Activated T-helper 2 cell treated with anti-CD3 and anti-CD28 coated beads, Interferon-gamma antibody, Interleukin-2, Interleukin-4, amounts not matched to agents 10 μg/mL and 5 μg/mL and 100 μg/mL, durations not matched to agents 14 hours and 24 hours and 36 hours (primary cell): ENCODE data around the gene GIT1. TPM values are rescaled to one million over a fixed set of nuclear protein-coding genes. Genes with fewer than 3 reads are reported as not detected.
A peak's percentile ranks its signal among the peaks of the same experiment; 100 is the strongest.

Experiments used
- DNase-seq: peaks from one replicate; pipeline ENCODE4 v3.0.0; 2021; ENCODE audit warnings: low spot score
- H3K27ac Mint-ChIP-seq: one replicate; pipeline ENCODE4 v1.8.0; 2021; ENCODE audit warnings: mixed read lengths
- H3K27me3 Mint-ChIP-seq: one replicate; pipeline ENCODE4 v1.8.0; 2021; ENCODE audit warnings: low read depth, mixed read lengths
- H3K36me3 Mint-ChIP-seq: one replicate; pipeline ENCODE4 v1.8.0; 2021; ENCODE audit warnings: low read depth, mixed read lengths
- H3K4me1 Mint-ChIP-seq: one replicate; pipeline ENCODE4 v1.8.0; 2021; ENCODE audit warnings: low read depth, mixed read lengths
- H3K4me3 Mint-ChIP-seq: one replicate; pipeline ENCODE4 v1.8.0; 2021; ENCODE audit warnings: low read depth, mild to moderate bottlenecking, moderate library complexity, mixed read lengths
- H3K9me3 Mint-ChIP-seq: one replicate; pipeline ENCODE4 v1.8.0; 2021; ENCODE audit warnings: mixed read lengths
- intact Hi-C: fragments of 100-400 bp; cut with micrococcal nuclease; formaldehyde crosslinking; loops from one replicate; pipeline ENCODE4 v1.15.1; 2023
- total RNA-seq: library from RNA; stranded (reverse); gene quantifications from 2 replicates; pipeline ENCODE4 v1.2.3, GENCODE V29; 2022

The GIT1 gene
- total RNA-seq, 1 donor from 2014 or later: 72.4 TPM

DNA sequence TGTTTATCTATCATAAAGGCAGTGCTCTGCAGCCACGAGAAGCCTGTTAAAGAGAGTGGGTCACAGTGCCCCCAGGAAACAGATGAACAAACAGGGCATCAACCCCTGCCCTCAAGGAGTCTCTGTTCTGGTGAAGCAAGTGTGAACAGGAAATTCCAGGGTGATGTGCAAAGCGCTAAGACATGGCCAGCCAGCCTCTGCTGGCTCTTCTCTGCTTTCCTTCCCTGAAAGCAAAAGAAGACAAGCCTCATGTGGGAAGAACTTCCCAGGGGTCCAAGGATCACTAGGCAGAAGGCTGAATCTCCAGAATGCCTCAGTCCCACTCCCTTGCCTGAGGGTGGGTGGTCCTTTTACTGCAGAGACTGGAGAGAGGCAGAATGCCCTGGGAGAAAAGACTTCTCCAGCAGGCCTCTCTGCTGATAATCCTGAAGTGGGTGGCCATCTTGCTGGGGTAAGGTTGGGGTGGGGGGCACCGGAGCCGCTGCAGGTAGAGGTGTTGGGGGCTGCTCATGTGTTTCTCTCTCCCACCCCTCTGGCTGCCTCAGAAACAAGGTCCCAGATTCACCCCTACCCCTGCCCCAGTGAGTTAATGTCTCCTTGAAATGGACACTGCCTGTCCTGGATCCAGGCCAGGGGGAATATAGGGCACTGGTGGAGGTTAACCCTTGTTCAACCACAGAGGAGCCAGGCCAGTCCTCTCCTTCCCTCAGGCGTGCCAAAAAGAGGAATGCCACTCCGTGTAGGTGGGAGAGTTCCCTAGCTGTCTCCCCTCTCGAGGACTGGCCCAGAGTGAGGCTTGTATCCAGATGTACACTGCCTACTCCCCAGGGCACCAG is 5.9 kb upstream of the GIT1 start:
- intact Hi-C loops: no loop called here
- H3K36me3 Mint-ChIP-seq: no peaks in the 10 kb centered on the region
- DNase-seq: no peak
- peaks cover 24% of the 10 kb centered on the region for H3K4me1 Mint-ChIP-seq
- H3K27me3 Mint-ChIP-seq: no peaks in the 10 kb centered on the region
- no peaks in the 10 kb centered on the region for H3K9me3 Mint-ChIP-seq
- no peak overlapping the region for H3K4me3 Mint-ChIP-seq
- H3K27ac Mint-ChIP-seq: no peak overlapping the region

DNA sequence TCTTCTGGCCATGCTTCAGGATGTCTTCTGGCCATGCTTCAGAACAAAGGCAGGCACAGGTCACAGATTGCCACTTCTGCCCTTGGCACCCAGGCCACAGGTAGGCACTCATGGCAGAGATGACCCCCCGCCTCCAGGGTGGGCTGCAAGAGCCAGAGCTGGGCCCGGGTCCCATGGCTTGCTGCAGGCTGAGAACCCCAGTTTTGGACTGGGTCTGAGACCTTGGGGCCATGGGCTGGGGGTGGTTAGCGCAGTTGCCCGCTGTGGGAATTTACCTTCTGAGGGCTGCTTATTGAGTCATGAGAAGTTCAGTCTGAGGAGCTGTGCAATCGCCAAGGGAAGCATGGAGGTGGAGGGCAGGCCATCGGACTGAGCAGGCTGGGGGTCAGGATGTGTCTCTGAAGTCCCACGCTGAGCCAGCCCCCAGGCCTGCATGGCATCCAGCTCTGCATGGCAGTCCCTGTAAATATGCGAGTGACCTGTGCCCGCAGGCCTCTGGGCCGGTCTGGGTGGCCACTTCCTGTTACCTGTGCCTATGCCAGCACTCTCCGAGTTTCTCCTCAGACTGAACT is 5.2 kb upstream of the GIT1 start:
- Mint-ChIP-seq H3K36me3 (no peaks in the 10 kb centered on the region), H3K9me3 (no peaks in the 10 kb centered on the region), H3K27ac (no peak overlapping the region), H3K4me1 (peaks cover 26% of the 10 kb centered on the region), H3K4me3 (peak overlapping the region; percentile 75), H3K27me3 (no peaks in the 10 kb centered on the region)
- intact Hi-C loops: no loop called here
- DNase-seq: no peak

DNA sequence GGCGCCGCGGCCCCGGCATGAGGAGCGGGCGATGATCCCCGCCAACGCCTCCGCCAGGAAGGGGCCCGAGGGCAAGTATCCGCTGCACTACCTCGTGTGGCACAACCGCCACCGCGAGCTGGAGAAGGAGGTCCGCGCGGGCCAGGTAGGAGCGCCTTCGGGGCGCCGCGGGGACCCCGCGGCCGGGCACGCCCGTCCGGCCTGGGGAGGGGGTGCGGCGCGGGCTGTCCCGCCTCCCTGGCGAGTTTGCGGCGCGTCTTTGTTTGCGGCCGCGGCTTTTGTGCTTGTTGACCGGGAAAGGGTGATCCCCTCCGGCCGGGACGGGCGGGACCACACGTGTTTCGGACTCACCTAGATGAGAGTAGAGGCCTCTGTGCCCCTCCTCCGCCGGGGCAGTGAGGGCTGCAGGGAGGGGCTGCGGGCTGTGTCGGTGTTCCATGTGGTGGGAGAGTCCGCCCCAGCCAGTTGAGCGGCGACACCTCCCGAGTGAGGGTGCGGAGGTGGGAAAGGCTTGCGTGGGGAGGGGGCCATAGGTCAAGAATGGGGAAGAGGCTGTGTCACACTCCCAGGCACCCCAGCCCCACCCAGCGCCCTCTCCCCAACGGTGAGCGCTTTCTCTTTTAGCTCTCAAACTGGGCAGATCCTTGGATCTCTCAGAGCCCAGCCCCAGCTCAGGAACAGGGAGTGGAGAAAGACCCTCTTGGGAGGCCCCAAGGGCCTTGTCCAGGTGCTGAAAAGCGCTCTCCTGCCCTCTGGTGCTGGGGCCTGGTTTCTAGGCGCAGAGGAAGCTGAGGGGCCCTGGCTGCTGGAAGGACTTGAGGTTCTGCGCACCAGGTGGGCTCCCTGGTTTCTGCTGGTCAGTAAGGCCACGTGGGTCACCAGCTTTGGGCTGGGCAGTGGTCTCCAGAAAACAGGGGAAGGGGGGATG is 4.4 kb upstream of the GIT1 start:
- H3K27ac Mint-ChIP-seq: no peak overlapping the region
- H3K27me3 Mint-ChIP-seq: no peaks in the 10 kb centered on the region
- intact Hi-C loops: no loop called here
- no peaks in the 10 kb centered on the region for H3K9me3 Mint-ChIP-seq
- no peak for DNase-seq
- no peaks in the 10 kb centered on the region for H3K36me3 Mint-ChIP-seq
- peaks cover 26% of the 10 kb centered on the region for H3K4me1 Mint-ChIP-seq
- H3K4me3 Mint-ChIP-seq: peak overlapping the region; percentile 75

DNA sequence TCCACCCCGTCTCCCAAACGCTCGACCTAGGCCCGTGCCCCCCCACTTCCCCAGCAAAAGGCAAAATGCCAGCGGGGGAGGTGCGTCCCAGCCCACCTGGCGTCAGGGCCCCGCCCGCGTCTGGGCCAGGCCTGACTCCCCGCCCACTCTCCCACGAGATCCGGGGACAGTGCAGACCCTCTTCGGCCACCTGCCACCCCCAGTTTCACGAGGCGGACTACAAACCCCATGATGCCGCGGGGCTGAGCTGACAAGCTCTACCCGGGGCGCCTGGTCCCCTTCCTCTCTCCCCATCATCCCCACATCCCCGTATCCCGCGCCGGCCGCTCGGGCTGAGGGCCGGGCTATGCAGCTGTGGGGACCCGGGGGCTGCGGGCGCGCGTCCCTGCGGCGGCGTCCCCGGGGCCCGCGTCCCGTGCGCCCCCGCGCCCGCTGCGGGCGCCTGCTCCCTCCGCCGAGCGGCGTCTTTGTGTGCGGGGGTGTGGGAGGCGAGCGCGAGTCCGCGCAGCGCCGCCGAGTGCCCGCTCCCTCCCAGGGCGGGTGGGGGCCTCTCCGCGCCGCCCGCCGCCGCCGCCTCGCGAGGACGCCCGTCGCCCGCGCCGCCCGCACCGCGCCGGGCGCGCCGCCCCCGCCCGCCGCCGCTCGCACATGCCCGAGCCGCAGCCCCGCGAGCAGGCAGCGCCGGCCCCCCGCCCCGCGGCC is 3.6 kb upstream of the GIT1 start, which contains the start of gene ANKRD13B:
Gene ANKRD13B (plus strand): TSS at position 283 of the 702 bp plus-strand sequence. CDS start 490 bp downstream, outside the sequence.
- H3K27ac Mint-ChIP-seq: no peak within 1 kb of the TSS
- H3K36me3 Mint-ChIP-seq: no peaks in the 10 kb centered on the region
- intact Hi-C loops: no loop called here
- H3K4me1 Mint-ChIP-seq: peaks cover 29% of the 10 kb centered on the region
- no peaks in the 10 kb centered on the region for H3K27me3 Mint-ChIP-seq
- H3K9me3 Mint-ChIP-seq: no peaks in the 10 kb centered on the region
- DNase-seq: peak; percentile 25
- H3K4me3 Mint-ChIP-seq: peak within 1 kb of the TSS; percentile 87

DNA sequence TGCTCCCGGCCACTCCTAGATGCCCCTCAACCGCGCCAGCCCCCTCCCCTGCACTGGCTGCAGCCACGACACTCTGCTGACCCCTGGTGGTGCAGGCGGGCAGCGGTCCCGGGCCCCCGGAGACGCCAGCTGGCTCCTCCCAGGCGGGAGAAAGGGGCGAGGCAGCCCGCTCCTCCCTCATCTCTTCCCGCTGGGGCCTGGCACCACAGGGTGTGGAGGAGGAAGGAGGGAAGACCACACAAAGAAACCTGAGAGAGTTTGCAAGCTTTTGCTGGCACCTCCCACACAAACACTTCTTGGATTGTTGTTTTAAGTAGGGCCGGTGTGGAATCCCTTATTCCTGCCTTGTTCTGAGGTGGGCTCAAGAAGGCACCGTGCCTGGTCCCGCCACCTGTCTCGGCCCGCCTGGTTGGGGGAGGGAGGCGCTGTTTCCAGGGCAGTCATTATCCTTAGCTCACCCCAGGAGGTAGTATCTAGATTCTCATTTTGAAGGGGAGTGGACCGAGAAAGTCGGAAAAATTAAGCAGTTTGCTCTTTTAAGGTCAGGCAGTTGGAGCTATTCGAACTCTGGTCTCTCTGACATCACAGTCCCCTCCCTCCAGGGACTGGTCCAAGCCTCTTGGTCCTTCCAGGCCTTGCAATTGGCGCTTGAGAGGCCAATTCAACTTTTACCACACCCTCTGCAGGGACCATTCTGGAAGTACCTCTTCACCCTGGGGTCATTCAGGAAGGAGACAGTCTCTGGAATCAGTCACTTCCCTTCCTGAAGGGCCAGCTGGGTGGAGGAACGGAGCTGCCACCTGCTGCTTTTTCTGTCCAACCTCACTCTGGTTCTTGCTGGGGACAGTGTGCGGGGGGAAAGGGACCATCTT is 2.5 kb upstream of the GIT1 start:
- intact Hi-C loops: loop anchor here (1.0 kb wide), 1 partner anchor 21 kb away; no protein-coding TSS in a partner anchor

DNA sequence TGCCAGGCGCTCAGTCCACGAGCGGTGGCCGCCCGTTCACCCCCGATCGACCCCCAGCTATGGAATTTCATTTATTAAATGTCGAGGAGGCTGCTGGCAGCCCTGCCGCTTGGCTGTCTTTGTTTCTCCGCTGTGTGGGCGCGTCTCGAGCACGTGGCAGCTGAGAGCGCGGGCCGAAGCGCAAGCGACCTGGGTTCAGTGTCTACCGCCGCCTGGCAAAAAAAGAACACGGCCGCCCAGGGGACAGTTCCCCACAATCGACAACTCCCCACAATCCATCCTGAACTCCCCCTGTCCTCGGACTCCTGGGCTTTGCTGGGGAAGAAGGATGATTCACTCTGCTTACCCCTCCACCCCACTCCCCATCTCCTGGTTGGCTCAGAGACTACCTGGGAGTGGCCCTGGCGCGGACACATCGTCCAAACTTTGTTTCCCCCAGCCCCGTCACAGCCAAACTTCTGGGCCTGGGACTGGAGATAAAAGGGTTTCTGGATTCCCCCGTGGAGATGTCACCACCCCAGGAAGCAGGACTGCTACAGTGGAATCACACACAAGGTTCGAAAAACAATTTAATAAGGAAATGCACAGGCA is 1.8 kb upstream of the GIT1 start:
- intact Hi-C loops: loop anchor here (1.0 kb wide), 1 partner anchor 22 kb away; no protein-coding TSS in a partner anchor
- Mint-ChIP-seq H3K36me3 (no peaks in the 10 kb centered on the region), H3K9me3 (no peaks in the 10 kb centered on the region), H3K27ac (peak overlapping the region; percentile 80), H3K27me3 (no peaks in the 10 kb centered on the region), H3K4me3 (peak overlapping the region; percentile 87), H3K4me1 (peaks cover 41% of the 10 kb centered on the region)
- DNase-seq: no peak

More for the DNA sequence above, 2.5 kb upstream of the GIT1 start:
- H3K27ac Mint-ChIP-seq: peak overlapping the region; percentile 80
- H3K36me3 Mint-ChIP-seq: no peaks in the 10 kb centered on the region
- H3K9me3 Mint-ChIP-seq: no peaks in the 10 kb centered on the region
- peak; percentile 73 for DNase-seq
- peak overlapping the region; percentile 87 for H3K4me3 Mint-ChIP-seq
- no peaks in the 10 kb centered on the region for H3K27me3 Mint-ChIP-seq
- peaks cover 37% of the 10 kb centered on the region for H3K4me1 Mint-ChIP-seq

DNA sequence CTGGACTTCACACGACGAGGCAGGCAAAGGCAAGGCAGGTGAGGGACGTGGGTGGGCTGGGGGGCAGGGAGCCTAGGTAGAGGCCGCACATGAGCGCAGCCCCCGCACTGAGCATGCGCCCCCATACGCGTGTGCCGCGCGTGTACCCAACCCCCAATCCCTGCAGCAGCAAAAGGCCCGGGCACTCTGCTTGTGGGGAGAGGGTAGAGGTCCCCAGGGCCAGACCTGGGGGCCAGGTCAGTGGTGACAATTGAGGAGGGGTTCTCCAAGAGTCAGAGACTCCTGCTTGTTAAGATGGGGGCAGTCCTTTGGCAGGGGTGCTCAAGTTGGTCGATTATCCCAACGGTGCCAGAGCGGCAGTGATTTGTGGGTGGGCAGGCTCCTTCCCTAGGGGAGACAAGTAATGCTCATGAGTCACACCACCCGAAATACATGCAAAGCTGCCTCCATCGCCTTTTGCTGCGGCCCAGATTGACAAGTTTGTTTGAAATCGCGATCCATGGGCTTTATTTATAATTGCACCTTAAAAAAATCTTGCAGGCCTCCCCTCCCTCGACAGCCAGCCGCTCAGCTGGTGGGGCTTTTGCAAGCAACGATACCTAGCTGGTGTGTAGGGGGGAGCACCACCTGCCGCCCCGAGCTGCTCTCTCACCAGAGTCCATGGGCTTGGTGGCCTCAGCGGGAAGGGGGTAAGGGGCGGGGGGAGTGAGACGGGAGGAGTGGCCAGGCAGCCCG is 1.1 kb upstream of the GIT1 start:
- no peaks in the 10 kb centered on the region for H3K27me3 Mint-ChIP-seq
- peak overlapping the region; percentile 87 for H3K4me3 Mint-ChIP-seq
- intact Hi-C loops: loop anchor here (1.0 kb wide), 1 partner anchor 23 kb away; no protein-coding TSS in a partner anchor
- peaks cover 46% of the 10 kb centered on the region for H3K4me1 Mint-ChIP-seq
- H3K9me3 Mint-ChIP-seq: no peaks in the 10 kb centered on the region
- peak overlapping the region; percentile 93 for H3K27ac Mint-ChIP-seq
- no peak for DNase-seq
- no peaks in the 10 kb centered on the region for H3K36me3 Mint-ChIP-seq

DNA sequence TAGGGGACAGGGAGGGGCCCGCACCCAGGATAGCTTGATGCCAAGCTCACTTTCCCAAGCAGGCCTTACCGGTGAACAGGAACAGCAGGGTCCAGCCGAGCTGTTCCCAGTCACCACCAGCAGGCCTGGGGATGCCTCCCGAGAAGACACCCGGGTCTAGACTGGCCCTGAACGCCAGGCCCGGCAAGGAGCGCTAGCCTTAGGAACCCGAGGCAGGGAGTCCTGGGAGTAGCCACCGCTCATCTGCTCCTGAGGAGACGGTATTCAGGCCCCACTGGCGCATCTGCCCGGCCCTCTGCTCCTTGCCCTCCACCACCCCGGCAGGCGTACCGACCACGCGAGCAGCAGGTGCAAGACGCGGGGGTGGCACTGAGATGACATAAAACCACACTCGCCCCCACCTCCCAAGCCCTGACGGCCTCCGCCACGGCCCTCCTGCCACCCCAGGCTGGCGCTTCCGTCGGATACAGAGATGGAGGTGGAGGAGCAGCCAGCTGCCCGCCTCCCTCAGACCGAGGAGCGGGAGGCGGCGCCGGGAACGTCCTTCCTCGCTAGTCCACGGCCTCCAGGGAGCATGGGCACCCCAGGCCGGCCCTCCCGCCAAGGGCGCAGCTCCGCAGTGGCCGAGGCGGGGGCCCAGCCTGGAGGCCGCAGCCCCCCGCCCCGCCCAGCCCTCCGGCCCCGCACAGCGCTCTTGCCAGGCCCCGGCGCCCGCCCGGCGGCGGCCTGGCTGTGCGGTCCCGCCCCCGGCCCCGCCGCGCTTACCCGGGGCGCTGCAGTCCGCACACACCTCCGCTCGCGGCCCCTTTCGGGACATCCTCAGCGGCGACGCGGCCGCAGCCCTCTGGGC is 661 bp downstream of the GIT1 start:
- H3K4me3 Mint-ChIP-seq: peak overlapping the region; percentile 86
- H3K4me1 Mint-ChIP-seq: peaks cover 56% of the 10 kb centered on the region
- intact Hi-C loops: loop anchor here (1.0 to 10.0 kb wide), 4 partner anchors 8 to 864 kb away; partner anchors contain the start of genes NEK8, TLCD1 and TP53I13
- H3K27me3 Mint-ChIP-seq: no peaks in the 10 kb centered on the region
- H3K9me3 Mint-ChIP-seq: no peaks in the 10 kb centered on the region
- H3K27ac Mint-ChIP-seq: peak overlapping the region; percentile 69
- peak; percentile 31 for DNase-seq
- peaks cover 2% of the 10 kb centered on the region for H3K36me3 Mint-ChIP-seq

DNA sequence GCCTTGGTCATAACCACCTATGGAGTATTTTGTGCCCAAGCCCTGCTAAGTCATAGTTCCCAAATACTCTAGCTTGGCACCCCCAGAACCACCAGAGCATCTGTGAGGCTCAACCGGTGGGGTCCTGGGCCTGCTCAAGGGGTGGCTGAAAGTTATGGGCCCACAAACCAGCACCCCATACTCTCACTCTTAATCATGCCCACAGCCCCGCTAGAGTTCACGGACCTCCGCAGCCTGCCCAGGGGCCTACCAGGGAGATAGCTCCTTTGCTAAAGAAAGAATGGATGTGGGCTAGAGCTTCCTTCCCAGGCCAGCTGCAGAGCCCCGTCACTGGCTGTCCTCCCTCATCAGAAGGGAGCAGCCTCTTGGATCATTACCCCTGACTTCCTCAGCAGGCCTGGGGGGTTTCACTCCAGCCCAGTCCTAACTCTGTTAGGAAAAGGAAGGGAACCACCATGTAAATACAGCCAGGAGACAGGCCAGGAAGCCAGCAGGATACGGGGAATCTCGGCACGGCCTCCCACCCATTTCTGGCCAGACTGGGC is 1.4 kb downstream of the GIT1 start:
- peak overlapping the region; percentile 86 for H3K4me3 Mint-ChIP-seq
- no peak for DNase-seq
- intact Hi-C loops: loop anchor here (10.0 kb wide), 1 partner anchor 863 kb away; the partner anchor contains the start of genes NEK8 and TLCD1
- peaks cover 56% of the 10 kb centered on the region for H3K4me1 Mint-ChIP-seq
- H3K36me3 Mint-ChIP-seq: peaks cover 9% of the 10 kb centered on the region
- no peaks in the 10 kb centered on the region for H3K27me3 Mint-ChIP-seq
- peak overlapping the region; percentile 69 for H3K27ac Mint-ChIP-seq
- H3K9me3 Mint-ChIP-seq: no peaks in the 10 kb centered on the region

DNA sequence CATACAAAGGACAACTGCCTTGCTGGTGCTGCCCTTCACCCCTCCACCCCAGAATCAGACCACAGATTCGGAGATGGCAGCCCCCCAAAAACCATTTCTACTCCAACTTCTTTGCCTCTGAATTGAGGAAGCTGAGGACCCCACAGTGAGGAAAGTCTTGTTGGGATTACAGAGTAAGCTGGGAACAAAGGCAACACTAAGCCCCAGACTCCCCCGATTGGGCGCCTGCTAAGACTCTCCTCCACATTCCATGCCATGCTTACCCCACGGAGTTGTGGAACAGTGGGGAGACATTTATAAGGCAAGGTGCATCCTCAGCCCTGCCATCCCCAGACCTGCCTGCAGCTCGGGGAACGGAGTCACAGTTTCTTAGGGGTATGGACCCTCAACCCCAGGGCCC is 1.9 kb downstream of the GIT1 start:
- DNase-seq: no peak
- H3K27me3 Mint-ChIP-seq: no peaks in the 10 kb centered on the region
- intact Hi-C loops: loop anchor here (10.0 kb wide), 1 partner anchor 863 kb away; the partner anchor contains the start of genes NEK8 and TLCD1
- no peak overlapping the region for H3K27ac Mint-ChIP-seq
- peaks cover 53% of the 10 kb centered on the region for H3K4me1 Mint-ChIP-seq
- peaks cover 14% of the 10 kb centered on the region for H3K36me3 Mint-ChIP-seq
- no peaks in the 10 kb centered on the region for H3K9me3 Mint-ChIP-seq
- H3K4me3 Mint-ChIP-seq: peak overlapping the region; percentile 86
